ENCODE data around the gene CASS4. TPM values are rescaled to one million over a fixed set of nuclear protein-coding genes. Genes with fewer than 3 reads are reported as not detected.

CASS4 gene
- total RNA-seq, 1 experiment from 2014 or later, result 0.17 TPM

DNA sequence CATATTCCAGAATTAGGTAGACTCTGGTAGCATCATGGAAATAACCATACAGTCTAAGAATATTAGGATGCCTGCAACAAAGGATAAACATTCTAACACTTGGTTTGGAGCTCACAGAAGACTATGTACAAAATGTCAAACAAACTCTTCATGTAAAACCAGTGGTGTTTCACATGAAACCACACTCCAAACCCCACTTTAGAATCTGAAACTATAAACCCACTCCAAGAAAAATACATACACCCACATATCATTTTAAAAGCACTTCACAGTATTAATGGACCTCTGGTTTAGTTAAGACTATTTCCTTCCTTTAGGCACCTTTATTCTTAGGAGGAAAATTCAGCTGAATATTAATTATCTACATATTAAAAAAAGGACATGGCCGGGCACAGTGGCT is 30.6 kb upstream of the CASS4 start:
- no peaks in the 10 kb centered on the region for H3K4me1 ChIP-seq (ENCODE audit: control insufficient read depth in 1 of 2, insufficient read depth in 2 of 2, low read length in 2 of 2)
- no peak overlapping the region for H3K4me2 ChIP-seq (ENCODE audit: low read length)
- H3K27me3 ChIP-seq (ENCODE audit: insufficient read depth, low read length), result no peaks in the 10 kb centered on the region
- H4K20me1 ChIP-seq (ENCODE audit: insufficient read depth), result no peaks in the 10 kb centered on the region
- H3K79me2 ChIP-seq (ENCODE audit: insufficient read depth, low read length), result peaks cover 93% of the 10 kb centered on the region
- no peak for ATAC-seq
- BruUV-seq (replicated peaks), result no TSS peak
- CTCF ChIA-PET, result interaction anchor here (0.7 kb wide), 1 partner anchor 16 kb away, joined by 3 read pairs; no protein-coding TSS in a partner anchor
- H3K4me3 ChIP-seq (replicated peaks in 1 of 2; ENCODE audit: low read depth in 1 of 2, low read length in 2 of 2), result no peak overlapping the region
- H3K9me3 ChIP-seq (ENCODE audit: control insufficient read depth in 1 of 2, insufficient read depth in 1 of 2, low read depth in 1 of 2, low read length in 2 of 2), result no peaks in the 10 kb centered on the region
- H3K36me3 ChIP-seq (ENCODE audit: control insufficient read depth in 1 of 2, insufficient read depth in 2 of 2, low read length in 2 of 2), result peaks cover 49 to 50% of the 10 kb centered on the region in 2 experiments
- POLR2A ChIA-PET, result interaction anchor here (2.0 kb wide), 1 partner anchor 11 kb away, joined by 8 read pairs; the partner anchor contains the start of genes AURKA and CSTF1
- H3K27ac ChIP-seq (ENCODE audit: low read depth, low read length), result no peak overlapping the region
- DNase-seq (ENCODE audit: low read depth, low spot score), result no peak
- intact Hi-C loops (cut with micrococcal nuclease), result no loop called here
- no peaks in the 10 kb centered on the region for H3K9me2 ChIP-seq (ENCODE audit: insufficient read depth)
- RAD21 ChIA-PET (ENCODE audit: low non-redundant PET in 1 of 2, low total read pairs in 2 of 2, uncharacterized antibody in 2 of 2, unreplicated experiment in 2 of 2), result no interaction called here
- no peak overlapping the region for H3K9ac ChIP-seq (ENCODE audit: low read length)
- no peak overlapping the region for H2AFZ ChIP-seq (ENCODE audit: low read depth, low read length, poor library complexity, severe bottlenecking)
- no peak for TF ChIP-seq FOSL1 (IDR thresholded peaks at IDR 0.05; ENCODE audit: low read depth)
- TF ChIP-seq ZFX (IDR thresholded peaks at IDR 0.05), result no peak

DNA sequence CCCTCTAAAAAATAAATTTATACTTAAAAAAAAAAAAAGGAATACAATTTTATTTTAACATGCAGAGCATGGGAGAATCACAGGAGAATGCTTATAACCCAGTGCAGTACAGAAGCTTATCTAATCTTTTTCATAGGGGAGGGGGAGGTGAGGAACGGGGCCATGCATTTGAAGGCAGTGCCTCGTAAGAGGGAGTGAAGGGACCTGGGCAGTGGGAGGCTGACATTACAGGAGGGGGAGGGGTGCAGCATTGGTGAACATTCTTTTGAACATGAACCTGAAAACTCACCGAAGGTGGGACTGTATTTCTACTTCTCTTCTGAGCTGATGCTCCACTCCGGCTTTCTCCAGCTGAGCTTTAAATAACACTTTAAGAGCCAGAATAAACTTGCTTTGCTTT is 29.4 kb upstream of the CASS4 start:
- H3K9ac ChIP-seq (ENCODE audit: low read length), result no peak overlapping the region
- H3K4me1 ChIP-seq (ENCODE audit: control insufficient read depth in 1 of 2, insufficient read depth in 2 of 2, low read length in 2 of 2), result no peaks in the 10 kb centered on the region
- H3K27ac ChIP-seq (ENCODE audit: low read depth, low read length), result no peak overlapping the region
- DNase-seq (ENCODE audit: low read depth, low spot score), result no peak
- ChIA-PET RAD21 (ENCODE audit: low non-redundant PET in 1 of 2, low total read pairs in 2 of 2, uncharacterized antibody in 2 of 2, unreplicated experiment in 2 of 2) (no interaction called here), POLR2A (no interaction called here), CTCF (no interaction called here)
- H3K79me2 ChIP-seq (ENCODE audit: insufficient read depth, low read length), result peaks cover 92% of the 10 kb centered on the region
- H4K20me1 ChIP-seq (ENCODE audit: insufficient read depth), result no peaks in the 10 kb centered on the region
- ATAC-seq, result no peak
- H3K27me3 ChIP-seq (ENCODE audit: insufficient read depth, low read length), result no peaks in the 10 kb centered on the region
- no peaks in the 10 kb centered on the region for H3K9me2 ChIP-seq (ENCODE audit: insufficient read depth)
- BruUV-seq (replicated peaks), result no TSS peak
- no peaks in the 10 kb centered on the region for H3K9me3 ChIP-seq (ENCODE audit: control insufficient read depth in 1 of 2, insufficient read depth in 1 of 2, low read depth in 1 of 2, low read length in 2 of 2)
- no peak overlapping the region for H2AFZ ChIP-seq (ENCODE audit: low read depth, low read length, poor library complexity, severe bottlenecking)
- H3K36me3 ChIP-seq (ENCODE audit: control insufficient read depth in 1 of 2, insufficient read depth in 2 of 2, low read length in 2 of 2), result peaks cover 52 to 55% of the 10 kb centered on the region in 2 experiments
- no peak overlapping the region for H3K4me3 ChIP-seq (replicated peaks in 1 of 2; ENCODE audit: low read depth in 1 of 2, low read length in 2 of 2)
- H3K4me2 ChIP-seq (ENCODE audit: low read length), result no peak overlapping the region
- intact Hi-C loops (cut with micrococcal nuclease), result no loop called here
- no peak for TF ChIP-seq EGR1 (IDR thresholded peaks at IDR 0.05; ENCODE audit: low read depth)
- no peak for TF ChIP-seq RAD21 (IDR thresholded peaks at IDR 0.05; ENCODE audit: low read depth)
- no peak for TF ChIP-seq ZFX (IDR thresholded peaks at IDR 0.05)
- TF ChIP-seq, protein P1, sequence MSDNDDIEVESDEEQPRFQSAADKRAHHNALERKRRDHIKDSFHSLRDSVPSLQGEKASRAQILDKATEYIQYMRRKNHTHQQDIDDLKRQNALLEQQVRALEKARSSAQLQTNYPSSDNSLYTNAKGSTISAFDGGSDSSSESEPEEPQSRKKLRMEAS (IDR thresholded peaks at IDR 0.05), result no peak
- TF ChIP-seq, protein P2, sequence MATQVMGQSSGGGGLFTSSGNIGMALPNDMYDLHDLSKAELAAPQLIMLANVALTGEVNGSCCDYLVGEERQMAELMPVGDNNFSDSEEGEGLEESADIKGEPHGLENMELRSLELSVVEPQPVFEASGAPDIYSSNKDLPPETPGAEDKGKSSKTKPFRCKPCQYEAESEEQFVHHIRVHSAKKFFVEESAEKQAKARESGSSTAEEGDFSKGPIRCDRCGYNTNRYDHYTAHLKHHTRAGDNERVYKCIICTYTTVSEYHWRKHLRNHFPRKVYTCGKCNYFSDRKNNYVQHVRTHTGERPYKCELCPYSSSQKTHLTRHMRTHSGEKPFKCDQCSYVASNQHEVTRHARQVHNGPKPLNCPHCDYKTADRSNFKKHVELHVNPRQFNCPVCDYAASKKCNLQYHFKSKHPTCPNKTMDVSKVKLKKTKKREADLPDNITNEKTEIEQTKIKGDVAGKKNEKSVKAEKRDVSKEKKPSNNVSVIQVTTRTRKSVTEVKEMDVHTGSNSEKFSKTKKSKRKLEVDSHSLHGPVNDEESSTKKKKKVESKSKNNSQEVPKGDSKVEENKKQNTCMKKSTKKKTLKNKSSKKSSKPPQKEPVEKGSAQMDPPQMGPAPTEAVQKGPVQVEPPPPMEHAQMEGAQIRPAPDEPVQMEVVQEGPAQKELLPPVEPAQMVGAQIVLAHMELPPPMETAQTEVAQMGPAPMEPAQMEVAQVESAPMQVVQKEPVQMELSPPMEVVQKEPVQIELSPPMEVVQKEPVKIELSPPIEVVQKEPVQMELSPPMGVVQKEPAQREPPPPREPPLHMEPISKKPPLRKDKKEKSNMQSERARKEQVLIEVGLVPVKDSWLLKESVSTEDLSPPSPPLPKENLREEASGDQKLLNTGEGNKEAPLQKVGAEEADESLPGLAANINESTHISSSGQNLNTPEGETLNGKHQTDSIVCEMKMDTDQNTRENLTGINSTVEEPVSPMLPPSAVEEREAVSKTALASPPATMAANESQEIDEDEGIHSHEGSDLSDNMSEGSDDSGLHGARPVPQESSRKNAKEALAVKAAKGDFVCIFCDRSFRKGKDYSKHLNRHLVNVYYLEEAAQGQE (IDR thresholded peaks at IDR 0.05; ENCODE audit: low read depth), result no peak
- TF ChIP-seq CBX3 (IDR thresholded peaks at IDR 0.05; ENCODE audit: low read depth), result no peak
- TF ChIP-seq JUND (IDR thresholded peaks at IDR 0.05), result no peak
- TF ChIP-seq ELF1 (IDR thresholded peaks at IDR 0.05; ENCODE audit: borderline replicate concordance, low read depth), result no peak
- TF ChIP-seq, protein P3, sequence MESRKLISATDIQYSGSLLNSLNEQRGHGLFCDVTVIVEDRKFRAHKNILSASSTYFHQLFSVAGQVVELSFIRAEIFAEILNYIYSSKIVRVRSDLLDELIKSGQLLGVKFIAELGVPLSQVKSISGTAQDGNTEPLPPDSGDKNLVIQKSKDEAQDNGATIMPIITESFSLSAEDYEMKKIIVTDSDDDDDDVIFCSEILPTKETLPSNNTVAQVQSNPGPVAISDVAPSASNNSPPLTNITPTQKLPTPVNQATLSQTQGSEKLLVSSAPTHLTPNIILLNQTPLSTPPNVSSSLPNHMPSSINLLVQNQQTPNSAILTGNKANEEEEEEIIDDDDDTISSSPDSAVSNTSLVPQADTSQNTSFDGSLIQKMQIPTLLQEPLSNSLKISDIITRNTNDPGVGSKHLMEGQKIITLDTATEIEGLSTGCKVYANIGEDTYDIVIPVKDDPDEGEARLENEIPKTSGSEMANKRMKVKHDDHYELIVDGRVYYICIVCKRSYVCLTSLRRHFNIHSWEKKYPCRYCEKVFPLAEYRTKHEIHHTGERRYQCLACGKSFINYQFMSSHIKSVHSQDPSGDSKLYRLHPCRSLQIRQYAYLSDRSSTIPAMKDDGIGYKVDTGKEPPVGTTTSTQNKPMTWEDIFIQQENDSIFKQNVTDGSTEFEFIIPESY (IDR thresholded peaks at IDR 0.05; ENCODE audit: extremely low read depth, insufficient replicate concordance, low read length), result no peak
- TF ChIP-seq, protein P4, sequence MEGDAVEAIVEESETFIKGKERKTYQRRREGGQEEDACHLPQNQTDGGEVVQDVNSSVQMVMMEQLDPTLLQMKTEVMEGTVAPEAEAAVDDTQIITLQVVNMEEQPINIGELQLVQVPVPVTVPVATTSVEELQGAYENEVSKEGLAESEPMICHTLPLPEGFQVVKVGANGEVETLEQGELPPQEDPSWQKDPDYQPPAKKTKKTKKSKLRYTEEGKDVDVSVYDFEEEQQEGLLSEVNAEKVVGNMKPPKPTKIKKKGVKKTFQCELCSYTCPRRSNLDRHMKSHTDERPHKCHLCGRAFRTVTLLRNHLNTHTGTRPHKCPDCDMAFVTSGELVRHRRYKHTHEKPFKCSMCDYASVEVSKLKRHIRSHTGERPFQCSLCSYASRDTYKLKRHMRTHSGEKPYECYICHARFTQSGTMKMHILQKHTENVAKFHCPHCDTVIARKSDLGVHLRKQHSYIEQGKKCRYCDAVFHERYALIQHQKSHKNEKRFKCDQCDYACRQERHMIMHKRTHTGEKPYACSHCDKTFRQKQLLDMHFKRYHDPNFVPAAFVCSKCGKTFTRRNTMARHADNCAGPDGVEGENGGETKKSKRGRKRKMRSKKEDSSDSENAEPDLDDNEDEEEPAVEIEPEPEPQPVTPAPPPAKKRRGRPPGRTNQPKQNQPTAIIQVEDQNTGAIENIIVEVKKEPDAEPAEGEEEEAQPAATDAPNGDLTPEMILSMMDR (IDR thresholded peaks at IDR 0.05 in 2 of 3, conservative IDR thresholded peaks at IDR 0.05 in 1 of 3; ENCODE audit: borderline replicate concordance in 1 of 3, insufficient read depth in 1 of 3, low read depth in 2 of 3, low read length in 2 of 3), result no peak
- no peak for TF ChIP-seq EZH2phosphoT487 (IDR thresholded peaks at IDR 0.05; ENCODE audit: borderline replicate concordance)
- TF ChIP-seq YY1 (IDR thresholded peaks at IDR 0.05; ENCODE audit: extremely low read depth, insufficient replicate concordance, low read depth, low read length), result no peak

Data from HCT116 (cell line).